ENCODE data around the gene KIF15.

DNA sequence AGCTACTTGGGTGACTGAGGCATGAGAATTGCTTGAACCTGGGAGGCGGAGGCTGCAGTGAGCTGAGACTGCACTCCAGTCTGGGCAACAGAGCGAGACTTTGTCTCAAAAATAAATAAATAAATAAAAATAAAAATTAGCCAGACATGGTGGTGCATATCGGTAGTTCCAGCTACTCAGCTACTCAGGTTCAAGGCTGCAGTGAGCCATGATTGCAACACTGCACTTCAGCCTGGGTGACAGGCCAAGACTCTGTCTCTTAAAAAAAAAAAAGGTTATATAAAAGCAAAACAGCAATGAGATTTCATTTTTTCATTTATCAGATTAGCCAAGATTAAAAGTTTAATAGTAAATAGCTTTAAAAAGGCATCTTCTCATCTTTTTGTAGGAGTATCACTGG lies 115.7 kb downstream of the KIF15 start:
- TF ChIP-seq EZH2 (IDR thresholded peaks at IDR 0.05), result no peak
- TF ChIP-seq POLR2AphosphoS5 (IDR thresholded peaks at IDR 0.05; ENCODE audit: borderline replicate concordance, low read depth, low read length), result no peak

Measured in SK-N-MC (cell line).